HG03060 (cell line): ENCODE results near the gene UBXN6.

Source experiments
- ATAC-seq: cut with Tn5 transposase; IDR thresholded peaks from one replicate; pipeline ENCODE4 v1.9.1; 2021; ENCODE audit warnings: low read depth, moderate number of reproducible peaks; ENCODE audit not compliant: unreplicated experiment

The UBXN6 gene

DNA sequence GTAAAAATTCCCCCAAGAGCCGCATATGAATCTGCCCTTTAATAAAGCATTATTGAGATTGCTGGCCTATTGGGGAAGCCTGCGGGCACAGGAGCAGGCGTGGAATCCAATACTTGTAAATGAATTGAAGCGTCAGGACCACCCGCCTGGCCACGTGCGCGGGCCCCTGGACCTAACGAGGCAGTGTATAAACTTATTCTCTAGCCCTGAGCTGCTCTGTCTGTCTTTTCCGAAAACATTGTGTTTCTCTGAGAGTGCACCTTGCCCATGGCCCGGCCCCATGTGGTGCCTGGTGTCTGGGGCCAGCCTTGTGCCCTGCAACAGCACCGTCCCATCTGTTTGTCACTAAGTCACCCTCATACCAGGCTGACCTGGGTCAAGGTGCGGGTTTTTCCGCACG, 14.4 kb downstream of the UBXN6 start:
- no peak for ATAC-seq

DNA sequence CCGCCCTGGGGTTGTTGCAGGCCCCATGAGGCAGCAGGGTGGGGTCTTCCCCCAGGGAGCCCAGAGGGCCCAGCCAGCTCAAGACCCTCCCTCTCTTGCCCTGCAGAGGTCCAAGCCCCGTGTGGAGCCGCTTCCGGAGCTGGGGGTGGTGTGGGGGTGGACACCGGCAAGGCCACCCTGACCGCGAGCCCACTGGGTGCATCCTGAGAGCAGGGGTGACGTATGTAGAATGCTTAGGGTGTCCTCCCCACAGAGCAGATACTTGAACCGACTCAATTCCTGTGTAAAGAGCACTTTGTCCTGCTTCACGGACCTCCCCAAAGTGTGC, 14.8 kb downstream of the UBXN6 start:
- ATAC-seq = no peak

DNA sequence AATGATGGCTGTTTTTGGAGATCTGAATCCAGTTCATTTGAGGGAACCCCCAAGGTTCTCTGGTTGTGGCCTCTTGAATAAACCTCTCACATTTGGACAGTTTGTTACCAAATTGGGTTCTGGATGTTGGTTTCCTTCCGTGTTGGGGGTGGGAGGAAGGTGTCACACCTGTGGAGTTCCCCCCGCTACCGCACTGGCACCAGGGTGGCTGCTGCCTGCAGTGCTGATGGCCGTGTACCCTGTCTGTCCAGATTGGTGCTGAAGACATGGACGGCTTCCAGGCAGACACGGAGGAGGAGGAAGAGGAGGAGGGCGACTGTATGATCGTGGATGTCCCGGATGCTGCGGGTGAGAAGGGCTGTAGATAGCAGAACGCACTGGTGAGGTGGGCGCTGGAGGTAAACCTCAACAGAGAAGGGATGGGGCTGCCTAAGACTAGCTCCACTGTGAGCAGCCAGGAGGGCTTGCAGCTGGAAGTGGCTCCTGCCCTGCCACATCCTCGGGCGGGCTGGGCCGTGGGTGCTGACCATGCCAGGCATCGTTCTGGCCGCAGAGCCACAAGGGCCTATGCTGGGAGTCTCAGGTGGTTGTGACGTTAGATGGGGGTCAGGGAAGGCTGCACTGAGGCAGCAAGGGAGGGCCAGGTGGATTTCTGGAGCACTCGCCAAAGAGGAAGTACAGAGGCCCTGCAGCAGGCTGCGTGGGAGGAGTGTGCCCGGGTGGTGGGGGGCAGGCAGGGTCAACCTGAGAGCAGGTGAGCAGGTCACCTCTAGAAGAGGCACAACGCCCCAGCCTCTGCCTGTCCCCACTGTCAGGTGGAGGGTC, 15.4 kb downstream of the UBXN6 start:
- ATAC-seq = no peak

DNA sequence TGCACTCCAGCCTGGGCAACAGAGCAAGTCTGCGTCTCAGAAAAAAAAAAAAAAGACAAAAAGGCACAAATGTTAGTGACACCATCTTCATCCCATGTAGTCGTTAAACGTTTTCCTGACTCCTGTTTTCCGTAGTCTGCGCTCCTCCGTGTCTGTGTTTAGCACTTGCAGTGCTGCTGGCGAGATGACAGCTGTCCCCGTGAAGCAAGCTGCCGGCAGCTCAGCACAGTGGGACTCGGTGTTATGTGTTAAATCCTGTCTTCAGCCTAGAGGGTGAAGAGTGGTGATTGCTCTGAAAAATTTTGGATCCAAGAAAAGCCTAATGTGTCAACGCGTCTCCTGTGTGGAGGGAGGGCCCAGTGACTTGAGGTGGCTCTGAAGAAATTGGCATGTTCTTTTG, 18.4 kb downstream of the UBXN6 start:
- ATAC-seq = no peak

DNA sequence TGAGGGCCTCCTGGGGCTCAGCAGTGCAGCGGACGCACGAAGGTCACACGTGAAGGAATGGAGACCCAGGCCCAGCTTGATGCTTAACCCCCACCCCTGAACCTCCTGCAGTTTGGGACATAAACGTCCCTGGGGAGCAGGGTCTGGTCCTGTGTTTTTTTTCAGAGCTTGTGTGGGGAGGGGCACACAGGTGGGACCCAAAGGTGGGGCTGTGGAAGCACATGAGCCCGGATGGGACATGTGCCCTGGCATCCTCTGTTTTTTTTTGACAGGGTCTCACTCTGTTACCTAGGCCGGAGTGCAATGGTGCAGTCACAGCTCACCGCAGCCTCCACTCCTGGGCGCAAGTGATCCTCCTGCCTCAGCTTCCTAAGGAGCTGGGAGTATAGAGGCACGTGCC, 20.5 kb downstream of the UBXN6 start:
- ATAC-seq = no peak

DNA sequence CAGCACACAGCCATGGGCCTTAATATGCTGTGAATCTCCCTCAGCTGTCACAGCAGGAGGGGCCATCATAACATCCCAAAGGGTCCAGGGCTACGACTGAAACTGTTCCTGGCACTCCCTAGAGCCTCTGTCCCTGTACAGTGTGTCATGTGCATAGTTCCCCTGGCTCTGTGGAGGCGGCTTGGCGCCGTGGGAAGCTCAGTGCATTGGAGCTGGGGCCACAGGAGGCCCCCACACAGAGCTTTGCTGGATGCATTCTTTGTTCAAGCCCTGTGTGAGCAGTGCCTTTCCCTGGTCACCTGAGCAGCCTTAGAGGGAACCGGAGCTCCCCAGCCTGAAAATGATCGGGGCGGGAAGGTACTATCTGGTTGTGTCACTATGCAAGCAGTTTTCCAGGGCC, 21.4 kb downstream of the UBXN6 start:
- ATAC-seq = no peak

DNA sequence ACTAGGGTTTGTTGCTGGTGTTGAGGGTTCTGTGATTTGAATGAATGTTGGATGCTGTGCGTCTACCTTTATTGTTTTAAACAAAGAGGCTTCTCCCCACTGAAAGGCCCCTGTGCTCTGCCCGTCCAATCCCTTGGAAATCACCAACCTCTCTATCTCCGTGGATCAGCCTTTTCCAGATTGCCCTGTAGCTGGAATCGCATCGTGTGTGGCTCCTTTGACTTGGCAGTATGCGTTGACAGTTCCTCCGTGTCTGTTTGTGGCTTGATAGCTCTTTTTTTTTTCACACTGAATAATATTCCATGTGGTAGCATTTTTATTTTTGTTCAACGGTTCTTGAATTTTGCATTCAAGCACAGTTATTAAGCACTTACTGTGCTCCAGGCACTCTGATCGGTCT, 23.2 kb downstream of the UBXN6 start:
- ATAC-seq = no peak

DNA sequence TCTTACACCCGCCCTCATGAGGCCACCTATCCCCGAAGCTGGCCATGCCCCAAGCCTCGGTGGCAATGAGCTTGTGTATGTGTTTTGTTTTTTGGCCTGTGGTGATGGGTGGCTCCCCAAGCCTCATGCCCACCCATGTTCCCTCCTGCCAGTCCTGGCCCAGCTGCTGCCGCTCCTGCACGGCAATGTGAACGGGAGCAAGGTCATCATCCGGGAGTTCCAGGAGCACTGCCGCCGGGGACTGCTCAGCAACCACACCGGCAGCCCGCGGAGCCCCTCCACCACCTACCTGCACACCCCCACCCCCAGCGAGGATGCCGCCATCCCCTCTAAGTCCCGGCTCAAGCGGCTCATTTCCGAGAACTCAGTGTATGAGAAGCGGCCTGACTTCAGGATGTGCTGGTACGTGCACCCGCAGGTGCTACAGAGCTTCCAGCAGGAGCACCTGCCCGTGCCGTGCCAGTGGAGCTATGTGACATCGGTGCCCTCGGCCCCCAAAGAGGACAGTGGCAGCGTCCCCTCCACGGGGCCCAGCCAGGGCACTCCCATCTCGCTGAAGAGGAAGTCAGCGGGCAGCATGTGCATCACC, 24.6 kb downstream of the UBXN6 start:
- no peak for ATAC-seq

DNA sequence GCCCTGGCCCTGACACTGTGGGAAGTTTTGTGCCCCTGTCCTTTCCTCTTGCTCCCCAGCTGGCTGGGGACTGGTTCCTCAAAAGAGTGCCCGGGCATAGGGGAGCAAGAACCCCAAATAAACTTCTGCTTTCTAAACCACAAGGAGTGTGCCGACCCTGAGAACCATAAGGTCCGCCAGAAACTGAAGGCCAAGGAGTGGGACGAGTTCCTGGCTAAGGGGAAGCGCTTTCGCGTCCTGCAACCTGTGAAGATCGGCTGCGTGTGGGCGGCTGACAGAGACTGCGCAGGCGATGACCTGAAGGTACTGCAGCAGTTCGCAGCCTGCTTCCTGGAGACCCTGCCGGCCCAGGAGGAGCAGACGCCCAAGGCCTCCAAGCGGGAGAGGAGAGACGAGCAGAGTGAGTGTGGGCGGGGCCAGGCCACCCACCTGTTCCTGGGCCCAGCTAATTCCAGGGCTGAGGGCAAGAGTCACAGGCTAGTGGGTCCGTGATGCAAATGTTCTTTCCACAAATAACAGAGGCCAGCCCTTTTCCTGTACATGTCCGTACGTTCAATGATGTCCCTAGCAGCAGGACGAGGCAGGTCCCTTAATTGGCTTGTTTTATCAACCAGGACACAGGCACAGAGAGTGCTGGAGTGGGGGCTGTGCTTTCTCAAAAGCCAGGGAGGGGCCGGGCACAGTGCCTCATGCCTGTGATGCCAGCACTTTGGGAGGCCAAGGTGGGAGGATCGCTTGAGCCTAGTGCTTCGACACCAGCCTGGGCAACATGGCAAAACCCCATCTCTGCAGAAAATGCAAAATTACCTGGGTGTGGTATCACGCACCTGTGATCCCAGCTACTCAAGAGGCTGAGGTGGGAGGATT, 25.6 kb downstream of the UBXN6 start:
- ATAC-seq = no peak

DNA sequence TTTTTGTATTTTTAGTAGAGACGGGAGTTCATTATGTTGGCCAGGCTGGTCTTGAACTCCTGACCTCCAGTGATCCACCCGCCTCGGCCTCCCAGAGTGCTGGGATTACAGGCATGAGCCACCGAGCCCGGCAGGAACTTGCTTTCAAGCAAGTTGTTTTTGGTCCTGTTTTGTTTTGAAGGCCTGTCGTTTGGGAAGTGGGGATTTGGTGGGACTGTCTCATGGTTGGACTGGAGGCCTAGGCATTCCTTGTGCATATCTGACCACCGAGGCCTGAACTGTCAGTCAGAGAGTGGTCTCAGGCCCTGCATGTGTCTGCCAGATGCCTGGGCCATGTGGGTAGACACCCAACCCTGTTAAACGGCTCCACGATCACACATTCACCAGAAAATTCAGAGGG, 26.3 kb downstream of the UBXN6 start:
- no peak for ATAC-seq

DNA sequence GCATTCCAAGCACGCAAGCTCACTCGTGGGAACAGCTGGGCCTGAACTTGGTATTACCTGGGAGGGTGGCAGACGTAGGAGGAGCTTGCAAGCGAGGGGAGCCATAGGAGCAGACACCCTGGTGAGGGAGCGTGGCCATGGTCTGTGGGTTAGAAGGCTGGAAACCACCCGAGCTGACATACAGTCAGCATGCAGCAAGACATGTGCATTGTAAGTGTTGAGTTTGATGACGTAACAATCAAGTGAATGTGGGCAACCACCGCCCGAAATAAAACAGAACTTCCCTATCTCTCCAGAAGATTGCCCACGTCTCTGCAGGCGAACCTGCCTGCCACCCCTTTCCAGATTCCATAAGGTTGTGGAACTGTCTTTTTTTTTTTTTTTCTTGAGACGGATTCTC, 26.8 kb downstream of the UBXN6 start:
- ATAC-seq = no peak

DNA sequence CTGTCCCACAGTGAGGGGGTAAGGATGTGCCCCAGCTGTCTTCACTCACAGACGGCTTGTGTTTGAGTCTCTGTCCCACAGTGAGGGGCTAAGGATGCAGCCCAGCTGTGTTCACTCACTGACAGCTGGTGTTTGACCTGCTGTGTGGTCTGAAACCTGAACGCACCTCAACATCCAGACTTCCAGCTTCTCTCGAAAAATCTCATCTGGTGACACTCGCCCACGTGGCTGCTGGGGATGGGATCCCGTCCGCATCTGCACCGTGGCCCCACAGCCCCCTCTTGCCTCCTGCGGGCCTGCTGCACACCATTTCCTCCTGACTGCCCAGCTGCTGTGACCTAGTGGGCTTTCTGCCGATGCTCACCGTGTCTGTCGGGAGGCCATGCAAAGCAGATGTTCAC, 27.8 kb downstream of the UBXN6 start:
- no peak for ATAC-seq

DNA sequence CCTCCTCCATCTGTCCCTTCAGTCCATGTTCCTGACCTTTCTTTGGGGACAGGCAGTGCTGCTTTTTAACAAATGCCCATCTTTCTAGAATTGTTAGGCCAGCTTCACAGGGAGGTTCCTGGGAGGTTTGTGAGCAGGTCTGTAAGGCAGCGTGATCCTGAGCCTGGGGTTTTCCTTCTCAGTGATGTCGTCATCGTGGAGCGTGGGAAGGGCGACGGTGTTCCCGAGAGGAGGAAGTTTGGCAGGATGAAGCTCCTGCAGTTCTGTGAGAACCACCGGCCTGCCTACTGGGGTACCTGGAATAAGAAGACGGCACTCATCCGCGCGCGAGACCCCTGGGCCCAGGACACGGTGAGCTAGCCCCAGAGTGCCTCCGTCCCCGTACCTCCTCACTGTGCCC, 28.3 kb downstream of the UBXN6 start:
- no peak for ATAC-seq

DNA sequence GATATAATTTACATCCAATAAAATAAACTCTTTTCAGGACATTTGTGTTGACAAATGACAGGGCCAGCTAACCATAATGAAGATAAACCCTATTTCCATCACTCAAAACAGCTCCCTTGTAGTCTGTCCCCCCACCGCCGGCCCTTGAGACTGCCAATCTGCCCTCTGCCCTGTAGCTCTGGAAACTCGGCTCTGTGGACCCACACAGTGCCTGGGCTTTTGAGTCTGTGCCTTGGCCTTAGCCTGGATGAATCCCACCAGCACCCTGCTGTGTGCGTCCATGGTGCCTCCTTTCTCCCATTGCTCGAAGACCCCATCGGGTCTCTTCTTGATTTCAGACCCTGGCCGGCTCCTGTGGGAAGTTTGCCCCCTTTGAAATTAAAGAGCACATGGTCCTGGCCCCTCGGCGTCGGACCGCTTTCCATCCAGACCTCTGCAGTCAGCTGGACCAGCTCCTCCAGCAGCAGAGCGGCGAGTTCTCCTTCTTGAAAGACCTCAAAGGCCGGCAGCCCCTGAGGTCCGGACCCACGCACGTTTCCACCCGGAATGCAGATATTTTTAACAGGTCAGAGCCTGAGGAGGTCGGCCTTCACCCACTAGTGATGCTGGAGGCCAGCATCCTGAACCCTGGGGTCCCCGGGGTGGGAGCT, 29.1 kb downstream of the UBXN6 start:
- ATAC-seq = no peak

DNA sequence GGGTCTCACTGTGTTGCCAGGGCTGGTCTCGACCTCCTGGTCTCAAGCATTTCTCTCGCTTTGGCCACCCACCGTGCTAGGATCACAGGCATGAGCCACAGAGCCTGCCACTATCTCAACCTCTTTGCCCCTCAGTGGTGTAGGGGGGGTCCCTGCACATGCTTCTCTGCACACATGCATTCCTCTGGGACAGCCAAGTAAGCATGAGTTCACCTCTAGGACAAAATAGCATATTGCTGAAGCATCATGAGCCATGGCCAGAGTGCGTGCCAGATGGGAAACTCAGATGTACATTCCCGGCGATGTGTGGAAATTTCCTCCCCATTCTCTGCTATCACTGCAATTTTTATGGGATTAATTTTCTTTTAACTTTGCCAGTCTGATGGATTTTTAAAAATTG, 32.1 kb downstream of the UBXN6 start:
- no peak for ATAC-seq

DNA sequence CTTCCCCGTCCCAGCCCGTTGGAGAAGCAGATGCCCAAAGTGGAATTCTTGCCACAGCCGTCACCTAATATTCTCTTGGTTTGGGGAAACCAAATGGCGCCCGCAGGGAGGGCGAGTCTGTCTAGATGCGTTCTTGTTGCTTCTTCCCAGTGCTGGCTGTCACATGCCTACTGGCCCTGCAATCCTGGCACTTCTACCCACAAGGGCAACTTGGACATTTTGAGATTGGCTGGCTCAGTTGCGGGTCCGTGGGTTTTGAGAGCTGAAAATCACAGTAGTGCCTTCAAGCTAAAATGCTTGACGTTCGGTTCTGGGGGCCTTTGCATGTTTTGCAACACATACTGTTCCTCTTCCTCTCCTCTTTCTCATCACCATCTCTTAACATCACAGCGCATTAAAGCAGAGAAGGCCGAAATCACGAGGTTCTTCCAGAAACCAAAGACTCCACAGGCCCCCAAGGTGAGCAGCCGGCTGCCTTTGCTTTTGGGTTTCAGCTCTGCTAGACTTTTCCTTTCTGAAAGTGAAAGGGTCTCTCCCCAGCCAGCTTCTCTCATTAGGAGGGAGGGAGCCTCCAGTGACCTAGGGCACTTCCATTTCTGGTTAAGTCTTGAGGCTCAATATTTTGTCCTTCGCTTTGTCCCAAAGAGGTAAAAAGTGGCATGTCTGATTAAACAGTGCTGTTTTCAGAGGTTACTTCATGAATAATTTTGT, 34.0 kb downstream of the UBXN6 start:
- no peak for ATAC-seq

DNA sequence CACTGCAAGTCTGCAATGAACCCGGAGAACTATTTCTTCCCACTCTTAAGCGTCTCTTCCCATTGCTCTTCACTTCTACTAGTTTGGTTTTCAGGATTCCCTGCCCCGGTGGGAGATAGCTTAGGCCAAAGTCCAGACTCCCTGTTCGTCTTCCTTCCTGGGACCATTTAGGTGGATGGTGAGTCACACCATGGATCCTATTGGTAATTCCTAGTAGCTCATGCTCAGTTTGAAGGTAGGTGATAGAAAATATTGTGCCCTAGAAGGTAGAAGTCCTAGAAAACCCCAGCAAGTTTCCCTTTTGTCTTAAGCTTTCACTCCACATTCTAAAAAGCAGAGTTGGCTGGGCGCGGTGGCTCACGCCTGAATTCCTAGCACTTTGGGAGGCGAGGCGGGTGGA, 41.3 kb downstream of the UBXN6 start:
- ATAC-seq = no peak

DNA sequence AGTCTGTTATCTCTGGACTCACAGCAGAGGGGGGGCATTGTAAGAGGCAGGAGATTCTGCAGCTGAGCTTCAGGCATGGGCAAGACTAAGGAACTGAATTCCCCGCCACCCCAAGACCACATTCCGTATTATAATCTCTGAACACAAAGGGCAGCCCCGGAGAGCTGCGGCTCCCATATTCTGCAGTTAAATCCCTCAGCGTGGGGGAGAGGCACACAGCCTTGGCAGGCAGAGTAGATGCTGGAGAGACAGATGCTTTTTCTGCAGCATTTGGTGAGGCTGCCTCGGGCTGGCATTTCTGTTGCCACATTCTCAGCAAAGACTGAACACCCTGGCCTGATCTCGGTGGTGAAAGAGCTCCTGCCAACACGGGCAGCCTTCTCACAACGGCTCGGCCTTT, 42.2 kb downstream of the UBXN6 start:
- no peak for ATAC-seq

DNA sequence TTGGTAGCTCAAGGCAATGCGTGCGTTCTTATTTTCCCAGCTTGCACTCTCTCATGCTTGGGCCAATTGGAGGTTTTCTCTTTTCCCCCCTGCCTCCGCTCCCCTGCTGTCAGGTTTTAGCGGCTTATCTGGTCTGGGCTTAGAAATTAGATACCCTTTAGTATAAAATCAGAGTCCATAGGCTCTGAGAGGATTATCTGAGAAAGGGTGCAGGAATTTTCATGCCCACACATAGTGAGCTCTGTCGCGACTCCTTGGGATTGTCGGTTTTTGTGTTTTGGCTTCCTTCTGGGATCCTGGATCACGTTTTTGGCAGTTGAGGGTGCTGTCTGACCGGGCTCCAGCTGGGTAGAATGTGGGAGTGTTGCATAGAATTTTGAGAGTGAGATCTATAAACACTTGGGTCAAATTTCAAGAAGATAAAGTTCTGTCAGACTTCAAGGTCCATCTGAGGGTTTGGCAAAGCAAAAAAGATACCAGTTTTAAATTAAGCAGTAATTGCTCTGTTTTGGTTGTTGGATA, 42.7 kb downstream of the UBXN6 start:
- ATAC-seq = no peak

DNA sequence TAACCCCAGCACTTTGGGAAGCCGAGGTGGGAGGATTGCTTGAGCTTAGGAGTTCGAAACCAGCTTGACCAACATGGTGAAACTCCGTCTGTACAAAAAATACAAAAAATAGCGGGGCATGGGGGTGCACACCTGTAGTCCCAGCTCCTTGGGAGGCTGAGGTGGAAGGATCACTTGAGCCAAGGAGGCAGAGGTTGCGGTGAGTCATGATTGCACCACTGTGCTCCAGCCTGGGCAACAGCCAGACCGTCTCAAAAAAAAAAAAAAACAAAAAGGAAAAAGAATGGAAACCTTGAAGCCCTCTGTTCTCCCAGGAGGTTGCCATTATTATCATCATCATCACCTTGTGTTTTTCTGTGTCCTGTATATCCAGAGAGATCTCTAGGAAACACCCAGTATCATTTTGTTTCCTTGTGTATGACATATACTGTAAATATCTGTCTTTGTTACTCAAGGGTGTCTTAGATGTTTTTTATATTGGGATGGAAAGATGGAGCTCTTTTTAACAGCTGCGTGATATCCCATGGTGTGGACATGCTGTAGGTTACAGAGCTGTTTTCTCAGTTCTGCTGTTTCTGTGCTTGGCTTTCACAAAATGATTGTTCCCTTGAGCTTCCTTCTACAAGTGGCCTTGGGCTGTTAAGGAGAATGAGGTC, 43.3 kb downstream of the UBXN6 start:
- ATAC-seq = no peak
